Measurements from ENCODE around the gene DDX47. TPM values are rescaled to one million over a fixed set of nuclear protein-coding genes. Genes with fewer than 3 reads are reported as not detected.

Gene DDX47
- 100 to 1,000 TPM in 2 of 5 donors, 10 to 100 TPM in 3; 60.4 to 141 (median 69.8) TPM for total RNA-seq
- total RNA-seq (2013), result 69.3 TPM
- 3.9 to 26.3 (median 10.9) reads per million in 29 experiments for total RNA-seq

DNA sequence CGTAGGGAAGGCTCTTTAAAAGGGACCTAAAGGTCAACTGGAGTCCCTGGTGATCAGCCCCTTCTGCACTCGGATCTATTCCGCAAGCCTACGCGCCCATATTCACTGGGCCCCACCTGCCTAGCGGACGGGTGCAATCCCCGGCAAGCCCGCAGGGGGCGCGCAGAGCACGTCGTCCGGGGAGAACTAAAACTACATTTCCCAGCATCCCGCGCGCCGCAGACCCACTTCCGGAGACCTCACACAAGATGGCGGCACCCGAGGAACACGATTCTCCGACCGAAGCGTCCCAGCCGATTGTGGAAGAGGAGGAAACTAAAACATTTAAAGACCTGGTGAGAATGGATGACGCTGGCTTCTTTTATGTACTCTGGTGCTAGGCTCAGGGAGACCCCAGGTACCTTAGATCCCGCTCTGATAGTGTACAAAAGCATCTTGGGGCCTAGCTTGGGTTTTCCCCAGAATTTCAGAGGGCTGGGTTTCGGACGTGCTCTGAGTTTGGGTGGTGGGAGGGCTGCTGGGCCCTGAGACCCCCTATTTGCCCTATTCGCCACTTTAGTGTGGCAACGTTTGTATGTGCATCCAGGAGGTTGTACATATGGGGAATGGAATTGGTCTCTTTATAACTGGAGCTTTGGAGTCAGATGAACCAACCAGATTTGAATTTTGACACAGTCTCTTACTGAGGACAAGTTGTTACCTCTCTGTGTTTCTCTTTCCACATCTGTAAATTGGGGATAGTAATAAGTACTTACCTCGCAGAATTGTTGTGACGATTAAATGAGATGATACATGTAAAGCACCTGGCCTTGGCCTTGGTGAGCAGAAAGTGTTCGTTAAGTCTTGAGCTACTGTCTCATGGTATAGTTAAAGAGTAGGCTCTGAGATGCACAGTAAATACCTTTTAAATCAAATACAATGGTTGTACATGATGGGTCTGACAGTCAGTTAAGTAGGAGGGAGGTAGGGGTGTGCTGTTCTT, at the start of gene DDX47:
Gene DDX47 (plus strand): TSS at position 227 of the 982 bp plus-strand sequence. CDS start 22 bp downstream, at position 249.
- WGBS (ENCODE audit: insufficient coverage), result under 1% methylated on average over 32 of the region's 35 CpGs
- H3K4me3 ChIP-seq (ENCODE audit: control insufficient read depth in 1 of 2, extremely low read depth in 1 of 2, low read length in 1 of 2), result peak within 1 kb of the TSS; percentile 78 to 97
- no peaks in the 10 kb centered on the region for H3K27me3 ChIP-seq (replicated peaks in 1 of 2; ENCODE audit: control insufficient read depth in 2 of 2, extremely low read depth in 1 of 2, insufficient read depth in 2 of 2, low read length in 1 of 2)
- H3K27ac ChIP-seq (ENCODE audit: low read length), result peak within 1 kb of the TSS; percentile 77
- H3K9me3 ChIP-seq, result no peaks in the 10 kb centered on the region
- Mint-ChIP-seq H3K9me3 (no peaks in the 10 kb centered on the region), H3K4me1 (peaks cover 61 to 74% (median 73%) of the 10 kb centered on the region in 3 donors), H3K4me3 (peak within 1 kb of the TSS; percentile 88 to 99 (median 91)), H3K27me3 (no peaks in the 10 kb centered on the region), H3K27ac (peak within 1 kb of the TSS; percentile 83 to 89), H3K36me3 (peaks cover 26% of the 10 kb centered on the region)
- ChIA-PET CTCF (interaction anchor here (0.6 to 5.3 kb wide), 13 partner anchors 8 to 495 kb away, joined by 3 to 48 read pairs (median 3); no protein-coding TSS in a partner anchor), POLR2A (interaction anchor here (0.6 to 1.4 kb wide), 3 partner anchors 8 to 373 kb away, joined by 3 to 5 read pairs (median 5); no protein-coding TSS in a partner anchor)
- ATAC-seq (replicated peaks in 1 of 4) (peak; percentile 81 to 92 (median 83)), DNase-seq (peak; percentile 88 to 98 (median 96))
- peaks cover 26 to 32% of the 10 kb centered on the region in 2 experiments for H3K4me1 ChIP-seq (ENCODE audit: control insufficient read depth in 1 of 2, extremely low read depth in 1 of 2, insufficient read depth in 2 of 2, low read length in 2 of 2)
- H3K36me3 ChIP-seq (ENCODE audit: control insufficient read depth in 2 of 2, extremely low read depth in 1 of 2, insufficient read depth in 1 of 2, low read length in 1 of 2), result peaks cover 0 to 23% of the 10 kb centered on the region in 2 donors

DNA sequence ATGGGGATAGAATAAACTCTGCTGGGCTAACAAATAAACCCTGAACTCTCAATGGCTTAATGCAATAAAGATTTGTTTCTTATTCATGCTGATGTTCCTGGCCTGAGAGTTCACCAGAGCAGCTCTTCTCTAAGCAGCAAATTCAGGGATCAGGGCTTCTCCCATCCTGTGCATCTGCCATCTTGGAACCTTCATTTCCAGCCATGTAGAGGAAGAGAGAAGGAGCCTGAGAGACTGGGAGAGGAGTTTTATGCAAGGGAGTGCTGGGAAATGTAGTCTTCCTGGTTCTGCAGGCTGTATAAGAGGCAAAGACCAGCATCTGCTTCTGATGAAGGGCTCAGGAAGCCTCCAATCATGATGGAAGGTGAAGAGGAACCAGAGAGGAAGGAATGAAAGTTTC, 48.3 kb upstream of the DDX47 start:
- H3K36me3 ChIP-seq (ENCODE audit: control insufficient read depth in 2 of 2, extremely low read depth in 1 of 2, insufficient read depth in 1 of 2, low read length in 1 of 2), result no peaks in the 10 kb centered on the region
- CTCF ChIA-PET, result no interaction called here
- H3K27ac Mint-ChIP-seq, result no peak overlapping the region

GRCh38 chr12:12770262-12770661, 42.9 kb upstream of the DDX47 start:
- no peak for DNase-seq
- H3K4me3 Mint-ChIP-seq, result no peak overlapping the region
- H3K27ac Mint-ChIP-seq, result no peak overlapping the region
- H3K9me3 ChIP-seq, result peaks cover 2% of the 10 kb centered on the region
- H3K4me3 ChIP-seq (ENCODE audit: control insufficient read depth in 1 of 2, extremely low read depth in 1 of 2, low read length in 1 of 2), result no peak overlapping the region
- no peak for ATAC-seq (replicated peaks in 1 of 4)
- no peaks in the 10 kb centered on the region for H3K4me1 Mint-ChIP-seq
- peaks cover 0 to 19% (median 4%) of the 10 kb centered on the region in 3 donors for H3K9me3 Mint-ChIP-seq
- no peak overlapping the region for H3K27ac ChIP-seq (ENCODE audit: low read length)
- POLR2A ChIA-PET, result no interaction called here
- H3K36me3 ChIP-seq (ENCODE audit: control insufficient read depth in 2 of 2, extremely low read depth in 1 of 2, insufficient read depth in 1 of 2, low read length in 1 of 2), result no peaks in the 10 kb centered on the region
- no peaks in the 10 kb centered on the region for H3K4me1 ChIP-seq (ENCODE audit: control insufficient read depth in 1 of 2, extremely low read depth in 1 of 2, insufficient read depth in 2 of 2, low read length in 2 of 2)
- CTCF ChIA-PET, result interaction anchor here in 1 of 2 donors (0.6 kb wide), 2 partner anchors 47 to 450 kb away, joined by 3 to 7 read pairs; no protein-coding TSS in a partner anchor
- no peaks in the 10 kb centered on the region for H3K27me3 ChIP-seq (replicated peaks in 1 of 2; ENCODE audit: control insufficient read depth in 2 of 2, extremely low read depth in 1 of 2, insufficient read depth in 2 of 2, low read length in 1 of 2)
- peaks cover 13% of the 10 kb centered on the region for H3K36me3 Mint-ChIP-seq
- no peaks in the 10 kb centered on the region for H3K27me3 Mint-ChIP-seq
- 100% methylated on average over 1 of the region's 6 CpGs for WGBS (ENCODE audit: insufficient coverage)

More for the DNA sequence above, 48.3 kb upstream of the DDX47 start:
- H3K4me1 ChIP-seq (ENCODE audit: control insufficient read depth in 1 of 2, extremely low read depth in 1 of 2, insufficient read depth in 2 of 2, low read length in 2 of 2), result no peaks in the 10 kb centered on the region
- POLR2A ChIA-PET, result no interaction called here
- no peak overlapping the region for H3K4me3 ChIP-seq (ENCODE audit: control insufficient read depth in 1 of 2, extremely low read depth in 1 of 2, low read length in 1 of 2)
- H3K27ac ChIP-seq (ENCODE audit: low read length), result no peak overlapping the region
- H3K9me3 ChIP-seq, result peaks cover 2% of the 10 kb centered on the region
- Mint-ChIP-seq H3K9me3 (peaks cover 0 to 4% (median 3%) of the 10 kb centered on the region in 3 donors), H3K4me3 (no peak overlapping the region), H3K4me1 (peaks cover 0 to 1% (median 0%) of the 10 kb centered on the region in 3 donors), H3K27me3 (no peaks in the 10 kb centered on the region), H3K36me3 (peaks cover 16% of the 10 kb centered on the region)
- DNase-seq (no peak), ATAC-seq (replicated peaks in 1 of 4) (no peak)
- H3K27me3 ChIP-seq (replicated peaks in 1 of 2; ENCODE audit: control insufficient read depth in 2 of 2, extremely low read depth in 1 of 2, insufficient read depth in 2 of 2, low read length in 1 of 2), result no peaks in the 10 kb centered on the region

DNA sequence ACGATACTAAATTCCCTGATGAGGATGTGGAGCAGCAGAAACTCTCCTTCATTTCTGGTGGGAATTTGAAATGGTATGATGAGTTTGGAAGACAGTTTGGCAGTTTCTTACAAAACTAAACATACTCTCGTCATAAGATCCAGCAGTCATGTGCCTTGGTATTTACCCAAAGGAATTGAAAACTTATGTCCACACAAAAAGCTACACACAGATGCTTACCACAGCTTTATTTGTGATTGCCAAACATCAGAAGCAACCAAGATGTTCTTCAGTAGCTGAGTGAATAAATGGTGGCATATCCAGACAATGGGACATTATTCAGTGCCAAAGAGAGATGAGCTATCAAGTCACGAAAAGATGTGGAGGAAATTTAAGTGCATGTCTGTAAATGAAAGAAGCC, 38.4 kb upstream of the DDX47 start:
- Histone ChIP-seq H3K27me3 (replicated peaks in 1 of 2; ENCODE audit: control insufficient read depth in 2 of 2, extremely low read depth in 1 of 2, insufficient read depth in 2 of 2, low read length in 1 of 2) (no peaks in the 10 kb centered on the region), H3K27ac (ENCODE audit: low read length) (no peak overlapping the region), H3K9me3 (no peaks in the 10 kb centered on the region), H3K4me1 (ENCODE audit: control insufficient read depth in 1 of 2, extremely low read depth in 1 of 2, insufficient read depth in 2 of 2, low read length in 2 of 2) (no peaks in the 10 kb centered on the region), H3K36me3 (ENCODE audit: control insufficient read depth in 2 of 2, extremely low read depth in 1 of 2, insufficient read depth in 1 of 2, low read length in 1 of 2) (no peaks in the 10 kb centered on the region), H3K4me3 (ENCODE audit: control insufficient read depth in 1 of 2, extremely low read depth in 1 of 2, low read length in 1 of 2) (no peak overlapping the region)
- H3K27ac Mint-ChIP-seq, result no peak overlapping the region
- no peak for ATAC-seq (replicated peaks in 1 of 4)
- WGBS (ENCODE audit: insufficient coverage), result 100% methylated on average over 1 of the region's 3 CpGs
- no peaks in the 10 kb centered on the region for H3K27me3 Mint-ChIP-seq
- H3K4me1 Mint-ChIP-seq, result no peaks in the 10 kb centered on the region
- H3K36me3 Mint-ChIP-seq, result peaks cover 5% of the 10 kb centered on the region
- ChIA-PET POLR2A (no interaction called here), CTCF (no interaction called here)
- no peak overlapping the region for H3K4me3 Mint-ChIP-seq
- DNase-seq, result no peak
- peaks cover 0 to 17% (median 0%) of the 10 kb centered on the region in 3 donors for H3K9me3 Mint-ChIP-seq

GRCh38 chr12:12776261-12776660, 36.9 kb upstream of the DDX47 start:
- H3K27ac Mint-ChIP-seq, result no peak overlapping the region
- CTCF ChIA-PET, result interaction anchor here in 1 of 2 donors (0.6 to 0.8 kb wide), 2 partner anchors 177 to 343 kb away, joined by 3 to 8 read pairs; no protein-coding TSS in a partner anchor

DNA sequence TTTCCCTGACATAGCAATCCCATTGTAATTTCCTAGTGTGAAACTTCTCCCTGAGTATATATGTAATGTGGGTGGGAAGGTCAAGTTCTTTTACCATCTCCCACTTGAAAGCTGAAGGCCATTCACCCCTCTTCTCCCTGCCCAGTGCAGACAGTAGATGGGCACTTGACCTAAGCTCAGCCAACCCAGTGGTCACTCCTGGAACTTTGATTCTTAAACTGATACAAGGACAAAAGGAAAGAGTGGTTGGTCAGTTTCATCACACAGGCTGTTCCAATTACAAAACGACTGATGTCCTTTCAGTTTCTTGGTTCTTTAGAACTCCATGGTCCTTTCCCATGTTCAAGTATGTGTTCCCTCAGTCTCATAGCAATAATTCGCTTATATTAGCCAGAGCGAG, 36.1 kb upstream of the DDX47 start:
- WGBS (ENCODE audit: insufficient coverage), result no CpG with 5 or more reads among the region's 3 CpGs
- ATAC-seq (replicated peaks in 1 of 4), result no peak

More at GRCh38 chr12:12776261-12776660, 36.9 kb upstream of the DDX47 start:
- H3K36me3 Mint-ChIP-seq, result peaks cover 3% of the 10 kb centered on the region
- H3K27ac ChIP-seq (ENCODE audit: low read length), result no peak overlapping the region
- H3K36me3 ChIP-seq (ENCODE audit: control insufficient read depth in 2 of 2, extremely low read depth in 1 of 2, insufficient read depth in 1 of 2, low read length in 1 of 2), result no peaks in the 10 kb centered on the region
- no peaks in the 10 kb centered on the region for H3K9me3 ChIP-seq
- no peak for DNase-seq
- H3K27me3 Mint-ChIP-seq, result no peaks in the 10 kb centered on the region
- H3K4me1 ChIP-seq (ENCODE audit: control insufficient read depth in 1 of 2, extremely low read depth in 1 of 2, insufficient read depth in 2 of 2, low read length in 2 of 2), result no peaks in the 10 kb centered on the region
- no peak for ATAC-seq (replicated peaks in 1 of 4)
- H3K4me3 ChIP-seq (ENCODE audit: control insufficient read depth in 1 of 2, extremely low read depth in 1 of 2, low read length in 1 of 2), result no peak overlapping the region
- H3K4me3 Mint-ChIP-seq, result no peak overlapping the region
- 64% methylated on average over 5 of the region's 5 CpGs for WGBS (ENCODE audit: insufficient coverage)
- no peaks in the 10 kb centered on the region for H3K27me3 ChIP-seq (replicated peaks in 1 of 2; ENCODE audit: control insufficient read depth in 2 of 2, extremely low read depth in 1 of 2, insufficient read depth in 2 of 2, low read length in 1 of 2)
- POLR2A ChIA-PET, result no interaction called here
- no peaks in the 10 kb centered on the region for H3K4me1 Mint-ChIP-seq
- peaks cover 0 to 11% (median 0%) of the 10 kb centered on the region in 3 donors for H3K9me3 Mint-ChIP-seq

More for the DNA sequence above, 36.1 kb upstream of the DDX47 start:
- CTCF ChIA-PET, result no interaction called here
- no peak for DNase-seq
- no peaks in the 10 kb centered on the region for H3K4me1 Mint-ChIP-seq
- no peak overlapping the region for H3K27ac Mint-ChIP-seq
- H3K27ac ChIP-seq (ENCODE audit: low read length), result no peak overlapping the region
- H3K27me3 Mint-ChIP-seq, result no peaks in the 10 kb centered on the region
- no peaks in the 10 kb centered on the region for H3K4me1 ChIP-seq (ENCODE audit: control insufficient read depth in 1 of 2, extremely low read depth in 1 of 2, insufficient read depth in 2 of 2, low read length in 2 of 2)
- H3K27me3 ChIP-seq (replicated peaks in 1 of 2; ENCODE audit: control insufficient read depth in 2 of 2, extremely low read depth in 1 of 2, insufficient read depth in 2 of 2, low read length in 1 of 2), result no peaks in the 10 kb centered on the region
- H3K9me3 ChIP-seq, result no peaks in the 10 kb centered on the region
- no peak overlapping the region for H3K4me3 ChIP-seq (ENCODE audit: control insufficient read depth in 1 of 2, extremely low read depth in 1 of 2, low read length in 1 of 2)
- POLR2A ChIA-PET, result interaction anchor here in 1 of 2 donors (0.5 kb wide), 1 partner anchor 426 kb away, joined by 3 read pairs; no protein-coding TSS in a partner anchor
- peaks cover 0 to 8% (median 0%) of the 10 kb centered on the region in 3 donors for H3K9me3 Mint-ChIP-seq
- H3K36me3 ChIP-seq (ENCODE audit: control insufficient read depth in 2 of 2, extremely low read depth in 1 of 2, insufficient read depth in 1 of 2, low read length in 1 of 2), result no peaks in the 10 kb centered on the region
- peaks cover 3% of the 10 kb centered on the region for H3K36me3 Mint-ChIP-seq
- no peak overlapping the region for H3K4me3 Mint-ChIP-seq
